Measurements from ENCODE around the gene C1QL1.

DNA sequence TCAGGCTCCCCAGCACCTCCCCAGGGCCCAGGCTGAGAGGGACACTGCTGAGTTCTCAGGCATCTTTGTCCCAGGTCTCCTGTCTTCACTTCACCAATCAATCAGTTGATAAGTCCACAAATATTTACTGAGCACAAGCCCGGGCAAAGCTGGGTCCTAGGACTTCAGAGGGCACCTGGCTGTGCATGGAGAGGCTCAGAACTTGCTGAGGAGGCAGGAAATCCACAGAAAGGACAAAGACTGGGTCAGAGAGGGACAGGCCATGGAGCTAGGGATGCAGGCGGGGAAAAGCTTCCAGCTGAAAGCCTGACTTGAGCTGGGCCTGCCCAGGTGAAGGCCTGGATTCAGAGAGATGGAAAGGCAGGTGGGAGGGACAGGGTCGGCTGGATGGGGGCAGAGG is 33.2 kb upstream of the C1QL1 start:
- TF ChIP-seq, protein P1, sequence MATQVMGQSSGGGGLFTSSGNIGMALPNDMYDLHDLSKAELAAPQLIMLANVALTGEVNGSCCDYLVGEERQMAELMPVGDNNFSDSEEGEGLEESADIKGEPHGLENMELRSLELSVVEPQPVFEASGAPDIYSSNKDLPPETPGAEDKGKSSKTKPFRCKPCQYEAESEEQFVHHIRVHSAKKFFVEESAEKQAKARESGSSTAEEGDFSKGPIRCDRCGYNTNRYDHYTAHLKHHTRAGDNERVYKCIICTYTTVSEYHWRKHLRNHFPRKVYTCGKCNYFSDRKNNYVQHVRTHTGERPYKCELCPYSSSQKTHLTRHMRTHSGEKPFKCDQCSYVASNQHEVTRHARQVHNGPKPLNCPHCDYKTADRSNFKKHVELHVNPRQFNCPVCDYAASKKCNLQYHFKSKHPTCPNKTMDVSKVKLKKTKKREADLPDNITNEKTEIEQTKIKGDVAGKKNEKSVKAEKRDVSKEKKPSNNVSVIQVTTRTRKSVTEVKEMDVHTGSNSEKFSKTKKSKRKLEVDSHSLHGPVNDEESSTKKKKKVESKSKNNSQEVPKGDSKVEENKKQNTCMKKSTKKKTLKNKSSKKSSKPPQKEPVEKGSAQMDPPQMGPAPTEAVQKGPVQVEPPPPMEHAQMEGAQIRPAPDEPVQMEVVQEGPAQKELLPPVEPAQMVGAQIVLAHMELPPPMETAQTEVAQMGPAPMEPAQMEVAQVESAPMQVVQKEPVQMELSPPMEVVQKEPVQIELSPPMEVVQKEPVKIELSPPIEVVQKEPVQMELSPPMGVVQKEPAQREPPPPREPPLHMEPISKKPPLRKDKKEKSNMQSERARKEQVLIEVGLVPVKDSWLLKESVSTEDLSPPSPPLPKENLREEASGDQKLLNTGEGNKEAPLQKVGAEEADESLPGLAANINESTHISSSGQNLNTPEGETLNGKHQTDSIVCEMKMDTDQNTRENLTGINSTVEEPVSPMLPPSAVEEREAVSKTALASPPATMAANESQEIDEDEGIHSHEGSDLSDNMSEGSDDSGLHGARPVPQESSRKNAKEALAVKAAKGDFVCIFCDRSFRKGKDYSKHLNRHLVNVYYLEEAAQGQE (IDR thresholded peaks at IDR 0.05; ENCODE audit: insufficient read depth in 1 of 2, low read depth in 2 of 2, low read length in 2 of 2): no peak
- no peak for TF ChIP-seq POLR2AphosphoS5 (IDR thresholded peaks at IDR 0.05; ENCODE audit: low read depth, low read length)

All from PFSK-1 (cell line).